H1 (cell line): Measurements from ENCODE around the gene ACOX1. TPM values are rescaled to one million over a fixed set of nuclear protein-coding genes. Genes with fewer than 3 reads are reported as not detected.

Source experiments
- CTCF ChIA-PET: fragments of 300-600 bp; sonication (Branson Sonifier 250); formaldehyde crosslinking; loops from one replicate; lab custom pipeline; 2021; ENCODE audit not compliant: partially characterized antibody; lab: Charles Lee
- POLR2A ChIA-PET: fragments of 300-600 bp; sonication (Branson Sonifier 250); formaldehyde crosslinking; loops from one replicate; lab custom pipeline; 2021; ENCODE audit warnings: inconsistent platforms; ENCODE audit not compliant: partially characterized antibody; lab: Charles Lee
- DNase-seq, 2 experiments: peaks; one replicate each; pipeline versions ENCODE4 v3.0.0 to v3.0.0-alpha.2; 2010 to 2022; ENCODE audit warnings: low spot score in 2 of 2, low read depth in 1 of 2, mixed read lengths in 1 of 2
- FAIRE-seq: peaks from 2 replicates; lab custom pipeline; 2011; peaks lifted over from hg19 to GRCh38; lab: Jason Lieb, UNC
- H2AFZ ChIP-seq: 2 replicates; pipeline ENCODE4 v1.8.1; 2012; ENCODE audit warnings: low read length, inconsistent platforms
- H2AK5ac ChIP-seq: 2 replicates; pipeline ENCODE4 v1.6.1; 2013; ENCODE audit warnings: low read depth, low read length
- H2BK120ac ChIP-seq: replicated peaks from 2 replicates; pipeline ENCODE3; 2013; ENCODE audit warnings: low read depth, low read length, inconsistent platforms
- H2BK12ac ChIP-seq: 2 replicates; pipeline ENCODE4 v1.6.1; 2013; ENCODE audit warnings: low read depth, low read length
- H2BK15ac ChIP-seq: 2 replicates; pipeline ENCODE4 v1.6.1; 2013; ENCODE audit warnings: low read length
- H2BK20ac ChIP-seq: 2 replicates; pipeline ENCODE4 v1.6.1; 2013; ENCODE audit warnings: low read length
- H2BK5ac ChIP-seq: 2 replicates; pipeline ENCODE4 v1.6.1; 2013; ENCODE audit warnings: low read depth, low read length
- H3K14ac ChIP-seq: 2 replicates; pipeline ENCODE4 v1.6.1; 2013; ENCODE audit warnings: inconsistent platforms; ENCODE audit not compliant: insufficient read length
- H3K18ac ChIP-seq: 2 replicates; pipeline ENCODE4 v1.6.1; 2013; ENCODE audit warnings: low read length; ENCODE audit errors: extremely low read depth
- H3K23ac ChIP-seq: 2 replicates; pipeline ENCODE4 v1.6.1; 2013; ENCODE audit warnings: inconsistent platforms; ENCODE audit not compliant: insufficient read length
- H3K23me2 ChIP-seq: 2 replicates; pipeline ENCODE4 v1.6.1; 2013; ENCODE audit warnings: low read depth, low read length
- H3K27ac ChIP-seq: 2 replicates; pipeline ENCODE4 v1.6.1; 2011; ENCODE audit warnings: low read depth, low read length, inconsistent platforms
- H3K27me3 ChIP-seq, 4 experiments: replicated peaks in 1 of 4; 1 replicate in 1 of 4; 2 replicates in 3 of 4; pipeline versions ENCODE4 v1.6.1 to v1.8.1; 2011 to 2013; ENCODE audit warnings: low read length in 3 of 4, mild to moderate bottlenecking in 3 of 4, inconsistent platforms in 2 of 4, mixed read lengths in 2 of 4, moderate library complexity in 1 of 4; ENCODE audit not compliant: control insufficient read depth in 3 of 4, insufficient read depth in 3 of 4; ENCODE audit errors: extremely low read depth in 1 of 4
- H3K36me3 ChIP-seq, 4 experiments: 2 replicates each; pipeline versions ENCODE4 v1.6.1 to v1.8.1; 2011 to 2013; ENCODE audit warnings: mild to moderate bottlenecking in 4 of 4, low read length in 3 of 4, moderate library complexity in 2 of 4, control low read depth in 1 of 4, inconsistent platforms in 1 of 4; ENCODE audit not compliant: insufficient read depth in 4 of 4, control insufficient read depth in 2 of 4
- H3K4ac ChIP-seq: replicated peaks from 2 replicates; pipeline ENCODE3; 2013; ENCODE audit warnings: low read length, low read depth, mixed read lengths, inconsistent platforms; ENCODE audit not compliant: insufficient read length
- H3K4me1 ChIP-seq, 4 experiments: replicated peaks in 1 of 4; 1 replicate in 1 of 4; 2 replicates in 3 of 4; pipeline versions ENCODE4 v1.6.1 to v1.8.1; 2011 to 2013; ENCODE audit warnings: low read length in 3 of 4, inconsistent platforms in 2 of 4, mixed read lengths in 1 of 4; ENCODE audit not compliant: insufficient read depth in 4 of 4, control insufficient read depth in 3 of 4
- H3K4me2 ChIP-seq, 2 experiments: 2 replicates each; pipeline versions ENCODE4 v1.6.1 to v1.8.1; 2011 to 2013; ENCODE audit warnings: low read depth in 2 of 2, low read length in 2 of 2, control low read depth in 1 of 2, inconsistent platforms in 1 of 2, mild to moderate bottlenecking in 1 of 2; ENCODE audit not compliant: insufficient read depth in 1 of 2
- H3K4me3 ChIP-seq, 4 experiments: fragments of 200-600, 300-600 bp in 1 of 4; sonication (generic), shearing (Covaris generic), sonication (Bioruptor Twin) in 1 of 4; 2 replicates each; pipeline versions ENCODE4 v1.5.1 to v1.8.1; 2011 to 2016; ENCODE audit warnings: low read length in 4 of 4, low read depth in 3 of 4, control low read depth in 2 of 4, inconsistent platforms in 2 of 4, mild to moderate bottlenecking in 2 of 4, mixed read lengths in 1 of 4, moderate library complexity in 1 of 4; ENCODE audit not compliant: insufficient read depth in 2 of 4; ENCODE audit errors: extremely low read depth in 1 of 4
- H3K56ac ChIP-seq: replicated peaks from 2 replicates; pipeline ENCODE3; 2013; ENCODE audit warnings: low read depth, mild to moderate bottlenecking, mixed read lengths, low read length, inconsistent platforms; ENCODE audit not compliant: insufficient read length
- H3K79me1 ChIP-seq: 2 replicates; pipeline ENCODE4 v1.6.1; 2013; ENCODE audit warnings: low read depth, low read length, control low read depth
- H3K79me2 ChIP-seq, 2 experiments: 2 replicates each; pipeline versions ENCODE4 v1.6.1 to v1.8.1; 2012 to 2013; ENCODE audit warnings: low read length in 2 of 2, mild to moderate bottlenecking in 2 of 2, inconsistent platforms in 1 of 2; ENCODE audit not compliant: insufficient read depth in 2 of 2, control insufficient read depth in 1 of 2
- H3K9ac ChIP-seq, 4 experiments: replicated peaks in 1 of 4; 1 replicate in 1 of 4; 2 replicates in 3 of 4; pipeline versions ENCODE4 v1.6.1 to v1.8.1; 2011 to 2013; ENCODE audit warnings: low read depth in 3 of 4, low read length in 3 of 4, control low read depth in 2 of 4, mild to moderate bottlenecking in 2 of 4, moderate library complexity in 2 of 4, inconsistent platforms in 1 of 4; ENCODE audit errors: extremely low read depth in 1 of 4
- H3K9me3 ChIP-seq, 2 experiments: 2 replicates each; pipeline versions ENCODE4 v1.6.1 to v1.8.1; 2012 to 2013; ENCODE audit warnings: mild to moderate bottlenecking in 2 of 2, moderate library complexity in 2 of 2, control low read depth in 1 of 2, inconsistent platforms in 1 of 2, low read depth in 1 of 2, low read length in 1 of 2, mixed read lengths in 1 of 2; ENCODE audit not compliant: insufficient read depth in 2 of 2
- H4K20me1 ChIP-seq, 2 experiments: replicated peaks in 1 of 2; 2 replicates each; pipeline versions ENCODE3 to v1.8.1; 2011 to 2013; ENCODE audit warnings: inconsistent platforms in 2 of 2, low read length in 2 of 2, mild to moderate bottlenecking in 1 of 2; ENCODE audit not compliant: insufficient read depth in 2 of 2, control insufficient read depth in 1 of 2
- H4K5ac ChIP-seq: 2 replicates; pipeline ENCODE4 v1.6.1; 2013; ENCODE audit warnings: low read length, low read depth, mixed read lengths, inconsistent platforms; ENCODE audit not compliant: insufficient read length
- H4K8ac ChIP-seq: 2 replicates; pipeline ENCODE4 v1.8.0; 2013; ENCODE audit warnings: mild to moderate bottlenecking, moderate library complexity, low read length, inconsistent platforms; ENCODE audit not compliant: insufficient read depth; ENCODE audit errors: extremely low read depth
- H4K91ac ChIP-seq: replicated peaks from 2 replicates; pipeline ENCODE3; 2013; ENCODE audit warnings: low read length, mixed read lengths, inconsistent platforms; ENCODE audit not compliant: insufficient read length
- ATF3 ChIP-seq: IDR thresholded peaks from 2 replicates; pipeline ENCODE4 v1.6.1; 2011; ENCODE audit warnings: low read depth, mild to moderate bottlenecking, low read length; ENCODE audit not compliant: insufficient read depth
- EGR1 ChIP-seq: IDR thresholded peaks from 2 replicates; pipeline ENCODE4 v1.6.1; 2011; ENCODE audit warnings: low read depth, low read length, borderline replicate concordance
- EP300 ChIP-seq, 2 experiments: IDR thresholded peaks; 1 replicate in 1 of 2; 2 replicates in 1 of 2; pipeline ENCODE4 v1.6.1; 2011 to 2012; ENCODE audit warnings: low read depth in 2 of 2, low read length in 2 of 2, mild to moderate bottlenecking in 2 of 2, borderline replicate concordance in 1 of 2, inconsistent platforms in 1 of 2, moderate library complexity in 1 of 2
- EZH2 ChIP-seq: fragments of 200-600 bp; sonication (generic); IDR thresholded peaks from 2 replicates; pipeline ENCODE4 v1.7.1; 2012; ENCODE audit warnings: low read depth, mild to moderate bottlenecking, moderate library complexity, low read length, inconsistent platforms; ENCODE audit not compliant: severe bottlenecking
- HDAC2 ChIP-seq, 2 experiments: fragments of 300-600 bp in 1 of 2; sonication (generic) in 1 of 2; IDR thresholded peaks; 2 replicates each; pipeline ENCODE4 v1.6.1; 2011 to 2012; ENCODE audit warnings: low read depth in 2 of 2, low read length in 2 of 2, mild to moderate bottlenecking in 2 of 2, moderate library complexity in 2 of 2, borderline replicate concordance in 1 of 2, inconsistent platforms in 1 of 2
- NRF1 ChIP-seq: IDR thresholded peaks from 2 replicates; pipeline ENCODE4 v1.6.1; 2011; ENCODE audit warnings: mild to moderate bottlenecking, low read depth, low read length, improper control_type of control experiment
- PHF8 ChIP-seq: fragments of 200-600 bp; sonication (generic); conservative IDR thresholded peaks from 2 replicates; pipeline ENCODE4 v1.7.1; 2012; ENCODE audit warnings: low read depth, mild to moderate bottlenecking, inconsistent platforms, low read length, moderate library complexity
- POLR2AphosphoS5 ChIP-seq: IDR thresholded peaks from 2 replicates; pipeline ENCODE4 v1.6.1; 2011; ENCODE audit warnings: low read depth, low read length
- SAP30 ChIP-seq: fragments of 300-600 bp; sonication (generic); IDR thresholded peaks from 2 replicates; pipeline ENCODE4 v1.7.1; 2012; ENCODE audit warnings: low read length, moderate library complexity, mild to moderate bottlenecking, inconsistent platforms; ENCODE audit not compliant: insufficient read depth, insufficient replicate concordance
- SP4 ChIP-seq: IDR thresholded peaks from 2 replicates; pipeline ENCODE4 v1.6.1; 2012; ENCODE audit warnings: low read length, inconsistent platforms
- TAF7 ChIP-seq: optimal IDR thresholded peaks from 2 replicates; pipeline ENCODE3; 2011; ENCODE audit warnings: low read depth, mild to moderate bottlenecking, inconsistent platforms, low read length, moderate library complexity, borderline replicate concordance
- TCF12 ChIP-seq: IDR thresholded peaks from 2 replicates; pipeline ENCODE4 v1.6.1; 2011; ENCODE audit warnings: low read depth, mild to moderate bottlenecking, low read length
- WGBS, 2 experiments: shearing (Covaris generic) in 1 of 2; methylation state at CpG; one replicate each; pipeline versions ENCODE4 v1.1.6 to v1.1.7; 2013 to 2015; ENCODE audit warnings: low lambda C conversion rate in 2 of 2, mixed read lengths in 2 of 2, inconsistent platforms in 1 of 2, low coverage in 1 of 2, missing lambda C conversion rate in 1 of 2; ENCODE audit not compliant: insufficient replicate concordance in 2 of 2, insufficient coverage in 1 of 2, insufficient read length in 1 of 2; ENCODE audit errors: extremely low coverage in 1 of 2, missing lambda C conversion rate in 1 of 2; 5-methylcytosine and 5-hydroxymethylcytosine counted together
- polyA plus RNA-seq, 7 experiments: library from polyadenylated mRNA; depleted of rRNA in 3 of 7; stranded (reverse) in 5 of 7; unstranded in 2 of 7; fragments of >200 nt in 5 of 7; fragments of 200-250 nt in 2 of 7; gene quantifications; 1 replicate in 5 of 7; 2 replicates in 1 of 7; 4 replicates in 1 of 7; pipeline versions ENCODE4 v1.2.1 to v1.2.3, GENCODE V29; 2011 to 2013; ENCODE audit warnings: missing spikeins in 2 of 7, mixed read lengths in 2 of 7
- total RNA-seq: library from RNA; stranded (reverse); fragmentation: NEBNext Ultra II Directional; extraction: Animal tissue kit (Norgen Biotek cat#: 25700); gene quantifications from 2 replicates; pipeline ENCODE4 v1.2.1, GENCODE V29; 2021

ACOX1 gene
- total and polyA plus RNA-seq, 2 of the 8 experiments (the other 6 are each of a cell fraction or from before 2014, with no cell fraction given): 10.5 to 30.4 TPM

GRCh38 chr17:75898791-75899190 is 80.2 kb downstream of the ACOX1 start:
- Histone ChIP-seq H3K14ac (no peak overlapping the region), H3K4me3 (no peak overlapping the region), H3K4me2 (no peak overlapping the region), H4K91ac (no peak overlapping the region), H4K20me1 (peaks cover 2 to 7% of the 10 kb centered on the region in 2 experiments), H3K79me1 (peaks cover 3% of the 10 kb centered on the region; the same call in 1 of the 2 replicates), H3K56ac (no peak overlapping the region), H4K8ac (no peak overlapping the region), H3K79me2 (peaks cover 0 to 25% of the 10 kb centered on the region in 2 experiments; a peak in 2 of 4 replicates), H2AFZ (no peak overlapping the region), H2AK5ac (no peak overlapping the region), H2BK20ac (no peak overlapping the region), H2BK120ac (no peak overlapping the region), H2BK12ac (no peak overlapping the region), H3K9ac (no peak overlapping the region), H3K27ac (no peak overlapping the region), H3K36me3 (peaks cover 5 to 35% (median 23%) of the 10 kb centered on the region in 4 experiments; a peak in 7 of 8 replicates), H3K23ac (no peak overlapping the region), H3K23me2 (peaks cover 8% of the 10 kb centered on the region), H2BK15ac (no peak overlapping the region), H4K5ac (no peak overlapping the region), H3K9me3 (no peaks in the 10 kb centered on the region), H3K4me1 (peaks cover 4 to 25% (median 13%) of the 10 kb centered on the region in 4 experiments), H3K4ac (no peak overlapping the region), H3K18ac (no peak overlapping the region), H3K27me3 (no peaks in the 10 kb centered on the region), H2BK5ac (no peak overlapping the region)
- CTCF ChIA-PET: interaction anchor here (1.0 to 51.3 kb wide), 8 partner anchors 15 to 110 kb away, joined by 3 to 885 read pairs (median 6); partner anchors contain the start of gene CDK3
- FAIRE-seq: no peak
- POLR2A ChIA-PET: interaction anchor here (1.1 to 7.4 kb wide), 7 partner anchors 11 to 119 kb away, joined by 3 to 40 read pairs (median 4); partner anchors contain the start of gene WBP2
- DNase-seq: no peak
- WGBS, 2 experiments: 94% methylated on average over 16 of the region's 16 CpGs; no CpG with 5 or more reads in 1 of the 2 experiments
- TF ChIP-seq EP300 (IDR thresholded peaks at IDR 0.05; ENCODE audit: borderline replicate concordance in 1 of 2, low read depth in 2 of 2, low read length in 2 of 2) (no peak), POLR2AphosphoS5 (no peak), TAF7 (no peak), NRF1 (no peak), HDAC2 (IDR thresholded peaks at IDR 0.05; ENCODE audit: borderline replicate concordance in 1 of 2, low read depth in 2 of 2, low read length in 2 of 2) (no peak), EGR1 (no peak), EZH2 (no peak), ATF3 (no peak), SP4 (no peak), SAP30 (no peak), PHF8 (no peak), TCF12 (no peak)
